K562 (cell line): Measurements from ENCODE around the gene ZSCAN2. TPM values are rescaled to one million over a fixed set of nuclear protein-coding genes. Genes with fewer than 3 reads are reported as not detected.
A peak's percentile ranks its signal among the peaks of the same experiment; 100 is the strongest.

Experiments
- ARID2 ChIP-seq: fragments of 450-650 bp; IDR thresholded peaks from 2 replicates; pipeline ENCODE4 v1.6.1; 2017; ENCODE audit warnings: antibody characterized with exemption, mild to moderate bottlenecking
- DEAF1 ChIP-seq: fragments of 450-650 bp; formaldehyde crosslinking; IDR thresholded peaks from 2 replicates; pipeline ENCODE4 v1.4.0; 2020; ENCODE audit warnings: mild to moderate bottlenecking, moderate library complexity
- GABPA ChIP-seq: fragments of 200-800 bp; sonication (Bioruptor generic); conservative IDR thresholded peaks from 2 replicates; pipeline ENCODE4 v1.6.1; 2016; ENCODE audit warnings: low read depth, missing genetic modification characterization, missing compliant biosample characterization
- GTF2B ChIP-seq: IDR thresholded peaks from 2 replicates; pipeline ENCODE4 v1.6.1; 2011; ENCODE audit not compliant: insufficient read length; ENCODE audit errors: extremely low read depth
- HDAC1 ChIP-seq, 2 experiments: fragments of 450-650 bp; IDR thresholded peaks; 2 replicates each; pipeline ENCODE4 v1.6.1; 2016 to 2017; ENCODE audit warnings: inconsistent platforms in 1 of 2, mild to moderate bottlenecking in 1 of 2, moderate library complexity in 1 of 2
- HDAC2 ChIP-seq: fragments of 450-650 bp; IDR thresholded peaks from 2 replicates; pipeline ENCODE4 v1.6.1; 2016; ENCODE audit warnings: mild to moderate bottlenecking
- HMGN3 ChIP-seq: IDR thresholded peaks from 2 replicates; pipeline ENCODE4 v1.6.1; 2011; ENCODE audit warnings: borderline replicate concordance, low read depth, mild to moderate bottlenecking, mixed read lengths, low read length; ENCODE audit not compliant: insufficient read length; ENCODE audit errors: extremely low read depth
- KLF16 ChIP-seq: IDR thresholded peaks from 2 replicates; pipeline ENCODE4 v1.6.1; 2016; ENCODE audit warnings: antibody characterized with exemption
- MIER1 ChIP-seq: fragments of 450-650 bp; IDR thresholded peaks from 2 replicates; pipeline ENCODE4 v1.6.1; 2016; ENCODE audit warnings: antibody characterized with exemption, mild to moderate bottlenecking, low read depth
- NCOA4 ChIP-seq: fragments of 450-650 bp; IDR thresholded peaks from 2 replicates; pipeline ENCODE4 v1.6.1; 2018; ENCODE audit warnings: mild to moderate bottlenecking; ENCODE audit not compliant: partially characterized antibody
- NR1H2 ChIP-seq: sonication (generic); formaldehyde crosslinking; IDR thresholded peaks from 2 replicates; pipeline ENCODE4 v1.4.0; 2020; ENCODE audit warnings: mild to moderate bottlenecking, missing genetic modification reagents
- ZBTB17 ChIP-seq: fragments of 450-650 bp; formaldehyde crosslinking; IDR thresholded peaks from 2 replicates; pipeline ENCODE4 v1.4.0; 2020; ENCODE audit warnings: mild to moderate bottlenecking
- ZFP91 ChIP-seq: sonication (generic); formaldehyde crosslinking; IDR thresholded peaks from 2 replicates; pipeline ENCODE4 v1.8.0; 2022; ENCODE audit warnings: mild to moderate bottlenecking, missing genetic modification reagents
- ZNF316 ChIP-seq: fragments of 450-650 bp; IDR thresholded peaks from 2 replicates; pipeline ENCODE4 v1.6.1; 2016
- ZNF318 ChIP-seq, 2 experiments: fragments of 450-650 bp; IDR thresholded peaks; 2 replicates each; pipeline ENCODE4 v1.6.1; 2016; ENCODE audit warnings: mild to moderate bottlenecking in 2 of 2, borderline replicate concordance in 1 of 2, low read depth in 1 of 2, moderate library complexity in 1 of 2
- polyA plus RNA-seq, 8 experiments: library from polyadenylated mRNA; depleted of rRNA in 4 of 8; stranded (reverse) in 5 of 8; unstranded in 3 of 8; fragments of >200 nt; fragmentation: Nextera tagmentation in 2 of 8; fragmentation: Illumina TruSeq in 1 of 8; extraction: Ambion mirVana in 2 of 8; extraction: Trizol in 1 of 8; gene quantifications; 2 replicates each; pipeline versions ENCODE4 v1.2.1 to v1.2.3, GENCODE V29; 2011 to 2014; ENCODE audit warnings: inconsistent platforms in 1 of 8, missing spikeins in 1 of 8
- total RNA-seq, 7 experiments: library from RNA; depleted of rRNA in 6 of 7; stranded (reverse); fragments of >200 nt in 6 of 7; fragmentation: Illumina TruSeq in 2 of 7; extraction: Trizol in 2 of 7; gene quantifications; 2 replicates each; pipeline versions ENCODE4 v1.2.1 to v1.2.3, GENCODE V29; 2011 to 2021; ENCODE audit warnings: low replicate concordance in 1 of 7

The ZSCAN2 gene
- total and polyA plus RNA-seq, 9 of the 15 experiments (the other 6 are each of a cell fraction or from before 2014, with no cell fraction given), result 1.7 to 14.2 (median 6.6) TPM

GRCh38 chr15:84633311-84634227 is 32.8 kb downstream of the ZSCAN2 start (continued):
- TF ChIP-seq ZFP91 (CRISPR knock-in tag), result no peak; the same call in 1 of the 2 replicates
- TF ChIP-seq DEAF1, result no peak
- TF ChIP-seq ZBTB17 (CRISPR knock-in tag), result 0 out of 2 replicates have a peak, but pooled peaks have one; percentile 52
- TF ChIP-seq NR1H2 (CRISPR knock-in tag), result no peak
- TF ChIP-seq ZNF316, result no peak
- TF ChIP-seq HDAC2, result no peak
- no peak for TF ChIP-seq NCOA4
- no peak for TF ChIP-seq KLF16
- no peak for TF ChIP-seq MIER1
- no peak for TF ChIP-seq GTF2B
- TF ChIP-seq HDAC1 (IDR thresholded peaks at IDR 0.05), result peak in 1 of 2 experiments; percentile 55; a peak in 2 of 4 replicates
- no peak for TF ChIP-seq ZNF318 (IDR thresholded peaks at IDR 0.05; ENCODE audit: borderline replicate concordance in 1 of 2, low read depth in 1 of 2)
- no peak; the same call in none of the 2 replicates for TF ChIP-seq GABPA (tag)
- no peak for TF ChIP-seq ARID2
- peak; percentile 68 for TF ChIP-seq HMGN3
